NCI-H226 (cell line): ENCODE measurements around the gene MAPKAP1.
"Not testable (repeated sequence)": the region's sequence is repeated elsewhere in the genome, so short reads cannot be mapped to it uniquely, and the experiment has no call there.

Experiments
- DNase-seq: peaks from one replicate; pipeline ENCODE4 v3.0.0-alpha.2; 2015

MAPKAP1 gene

DNA sequence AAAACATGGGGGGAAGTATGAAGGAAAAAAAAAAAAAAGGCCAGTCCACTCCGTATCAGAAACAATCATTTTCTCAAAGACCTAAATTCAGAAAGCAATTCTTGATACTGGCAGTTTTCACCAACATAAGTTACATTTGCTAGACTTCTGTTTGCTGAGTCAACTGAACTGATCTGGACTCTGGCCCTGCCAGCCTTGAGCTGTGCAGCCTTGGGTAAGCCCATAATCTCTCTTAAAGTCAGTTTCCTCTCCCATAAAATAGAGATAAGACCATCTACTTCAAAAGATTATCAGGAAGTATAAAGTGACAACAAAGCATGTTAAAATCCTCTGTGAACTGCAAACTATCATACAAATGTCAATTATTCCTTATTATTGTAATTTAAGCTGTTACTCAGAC is 106.8 kb downstream of the MAPKAP1 start:
- no peak for DNase-seq

DNA sequence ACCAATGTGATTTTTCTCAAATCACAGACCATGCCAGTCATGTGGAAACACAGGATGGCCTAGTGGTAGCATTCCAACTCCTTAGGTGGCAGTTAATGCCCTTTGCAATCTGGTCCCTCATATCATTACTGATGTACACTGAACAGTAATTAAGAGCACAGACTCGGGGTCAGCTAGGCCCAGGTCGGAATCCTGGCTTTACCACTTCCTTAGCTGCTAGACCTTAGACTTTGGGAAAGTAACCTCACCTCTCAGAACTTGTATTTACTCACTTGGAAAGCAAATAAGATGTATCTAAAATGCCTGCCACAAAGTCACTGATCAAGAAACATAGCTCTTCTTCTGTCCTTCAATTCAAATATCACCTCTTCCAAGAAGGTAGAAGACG is 112.8 kb downstream of the MAPKAP1 start:
- DNase-seq = no peak

DNA sequence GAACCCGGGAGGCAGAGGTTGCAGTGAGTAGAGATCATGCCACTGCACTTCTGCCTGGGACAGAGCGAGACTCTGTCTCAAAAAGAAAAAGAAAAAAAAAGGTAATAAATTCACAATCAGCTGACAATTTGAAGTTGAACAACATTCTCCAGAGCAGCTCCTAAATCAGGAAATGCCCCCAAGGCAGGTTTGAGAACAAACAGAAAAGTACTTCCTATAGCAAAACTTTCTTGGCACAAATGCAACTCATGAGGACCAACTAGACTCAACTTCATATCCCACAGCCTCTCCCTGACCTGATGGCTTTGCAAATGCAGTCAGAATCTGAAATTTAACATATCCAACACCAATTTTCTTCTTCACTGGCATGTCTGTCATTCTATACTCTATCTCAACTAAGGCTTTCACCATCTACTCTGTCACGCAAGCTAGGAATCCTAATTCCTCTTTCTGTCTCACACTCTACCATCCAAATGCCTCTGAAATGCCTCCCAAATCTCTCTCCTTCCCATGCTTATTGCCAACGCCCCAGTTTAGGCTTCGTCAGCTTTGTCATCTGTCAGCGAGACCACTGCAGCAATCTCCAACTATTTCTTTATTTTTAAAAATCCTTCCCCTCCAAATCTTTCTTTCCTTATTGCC is 113.3 kb downstream of the MAPKAP1 start:
- no peak for DNase-seq

DNA sequence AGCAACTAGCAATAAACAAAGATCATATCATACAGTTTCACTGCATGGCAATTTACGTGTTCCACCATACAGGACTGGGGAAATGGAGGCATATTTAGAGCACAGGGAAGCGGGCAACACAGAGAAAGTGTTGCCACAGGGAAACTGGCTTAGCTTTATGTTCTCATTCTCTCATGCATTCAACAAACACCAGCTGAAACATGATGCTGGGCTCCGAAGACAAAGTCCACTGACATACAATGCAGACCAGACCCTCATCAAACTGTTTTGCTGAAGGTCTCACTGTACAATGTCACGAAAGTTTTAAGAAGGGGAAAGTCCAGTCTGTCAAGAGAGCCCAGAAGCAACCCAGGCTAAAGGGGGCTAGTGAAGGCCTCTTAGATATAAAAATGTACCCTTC is 115.1 kb downstream of the MAPKAP1 start:
- no peak for DNase-seq

DNA sequence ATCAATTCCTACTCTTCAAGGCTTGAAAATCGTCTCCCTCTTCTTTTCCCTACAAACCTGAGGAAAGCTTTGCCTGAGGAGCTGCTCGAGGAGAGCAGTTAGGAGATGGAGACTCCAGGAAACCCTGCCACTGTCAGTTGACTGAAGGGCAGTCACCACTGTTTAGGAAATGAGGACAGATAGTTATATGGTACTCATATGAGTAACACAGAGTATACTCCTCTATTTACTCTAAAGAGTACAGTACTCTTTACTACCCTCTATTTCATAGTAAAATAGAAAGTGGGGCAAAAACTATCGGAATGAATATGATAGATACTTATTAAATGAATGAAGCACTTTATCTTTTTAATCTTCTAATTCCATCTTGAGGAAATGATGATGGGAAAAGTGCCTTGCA is 115.8 kb downstream of the MAPKAP1 start:
- no peak for DNase-seq

DNA sequence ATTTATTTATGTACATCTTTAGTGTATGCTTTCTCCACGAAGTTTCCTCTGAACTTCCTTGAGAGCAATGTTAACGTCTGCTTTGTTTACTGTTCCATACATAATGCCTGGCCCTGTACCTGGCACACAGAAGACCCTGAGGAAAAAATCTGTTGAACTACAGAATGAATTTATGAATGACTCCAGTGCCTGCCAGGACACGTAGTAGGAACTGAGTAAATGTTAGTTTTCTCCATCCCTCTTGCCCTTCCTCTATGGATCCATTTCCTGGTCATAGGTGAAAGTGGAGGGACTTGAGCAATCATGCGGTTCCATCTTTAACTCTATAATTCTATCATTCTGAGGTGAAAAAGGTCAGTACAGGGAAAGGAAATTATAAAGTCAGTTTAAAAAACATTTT is 117.7 kb downstream of the MAPKAP1 start:
- no peak for DNase-seq

DNA sequence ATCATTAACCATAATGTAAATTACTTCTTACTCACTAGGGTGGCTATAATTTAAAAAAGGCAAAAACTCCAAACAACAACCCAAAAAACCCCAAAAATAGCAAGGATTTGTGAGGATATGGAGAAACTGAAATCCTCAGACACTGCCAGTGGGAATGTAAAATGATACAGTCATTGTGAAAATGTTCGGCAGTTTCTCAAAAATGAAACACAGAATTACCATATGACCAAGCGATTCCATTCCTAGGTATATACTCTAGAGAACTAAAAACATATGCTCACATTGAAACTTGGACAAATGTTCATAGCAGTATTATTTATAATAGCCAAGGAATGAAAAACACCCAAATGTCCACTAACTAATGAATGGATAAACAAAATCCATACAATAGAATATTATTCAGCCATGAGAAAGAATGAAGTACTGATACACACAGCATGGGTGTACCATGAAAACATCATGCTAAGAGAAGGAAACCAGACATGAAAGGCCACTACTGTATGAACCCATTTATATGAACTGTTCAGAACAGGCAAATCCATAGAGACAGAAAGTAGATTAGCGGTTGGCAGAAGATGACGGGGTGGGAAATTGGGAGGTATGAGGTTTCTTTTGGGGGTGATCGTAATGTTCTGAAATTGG is 119.1 kb downstream of the MAPKAP1 start:
- DNase-seq = no peak

DNA sequence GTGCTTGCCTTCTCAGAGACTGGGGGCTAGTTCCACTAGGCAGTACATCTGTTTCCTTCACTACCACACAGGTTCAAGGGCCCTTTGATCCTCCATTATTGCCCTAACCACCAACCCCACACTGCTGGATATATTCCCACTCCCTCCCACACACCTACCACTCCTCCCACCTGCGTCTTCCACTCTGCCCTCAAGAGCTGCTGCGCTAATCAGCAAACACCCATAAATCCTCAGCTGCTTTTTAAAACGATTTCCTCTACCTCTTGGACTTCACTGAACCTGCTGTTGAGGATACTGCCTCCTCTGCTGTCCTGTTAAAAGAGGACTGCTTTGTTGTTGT is 120.9 kb downstream of the MAPKAP1 start:
- no peak for DNase-seq

DNA sequence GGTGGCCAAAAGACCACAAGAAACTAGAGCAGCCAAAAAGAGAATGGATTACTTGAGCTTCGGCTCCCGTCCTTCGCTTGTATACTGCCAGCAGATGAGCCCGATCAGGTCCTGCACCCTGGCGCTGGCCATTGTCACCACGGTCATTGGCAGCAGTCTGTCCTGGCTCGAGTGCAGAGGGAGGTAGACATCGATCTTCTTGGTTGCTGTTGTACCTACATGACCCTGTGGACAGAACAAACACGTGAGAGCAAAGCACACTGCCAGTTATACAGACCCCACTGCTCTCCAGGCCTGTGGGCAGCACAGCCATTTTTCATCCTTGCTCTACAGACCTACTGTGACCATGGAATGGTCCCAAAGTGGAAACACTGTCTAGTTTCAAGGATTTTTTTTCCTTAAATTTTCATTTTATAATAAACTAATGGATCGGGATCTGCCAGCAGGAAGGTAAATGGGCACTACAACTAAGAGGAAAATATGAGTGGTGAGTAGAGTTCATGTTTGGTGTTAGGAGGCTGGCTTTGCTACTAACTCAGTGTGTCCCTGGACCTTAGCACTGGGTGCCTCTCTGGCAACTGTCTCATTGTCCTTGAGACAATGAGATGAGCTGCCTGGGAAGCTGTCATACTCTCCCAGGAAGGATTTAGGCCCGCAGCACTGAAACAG is 121.4 kb downstream of the MAPKAP1 start:
- DNase-seq = no peak

DNA sequence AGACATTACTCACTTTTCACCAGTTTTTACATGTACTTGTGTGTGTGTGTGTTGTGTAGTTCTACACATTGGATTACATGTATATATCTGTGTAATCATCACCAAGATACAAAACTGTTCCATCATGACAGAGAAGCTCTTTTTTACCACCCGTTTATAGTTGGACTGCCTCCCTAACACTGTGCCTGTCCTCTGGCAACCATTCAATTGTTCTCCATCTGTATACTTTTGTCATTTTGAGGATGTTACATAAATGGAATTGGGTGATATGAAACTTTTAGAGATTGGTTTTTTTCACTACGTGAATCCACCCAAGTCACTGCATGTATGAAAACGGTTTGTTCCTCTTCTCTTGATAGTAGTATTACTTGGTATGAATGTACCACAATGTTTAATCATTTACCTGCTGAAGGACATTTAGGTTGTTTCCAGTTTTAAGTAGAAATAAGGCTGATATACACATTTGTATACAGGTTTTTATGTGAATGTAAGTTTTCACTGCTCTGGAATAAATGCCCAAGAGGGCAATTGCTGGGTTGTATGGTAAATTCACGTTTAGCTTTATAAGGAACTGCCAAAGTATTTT is 126.2 kb downstream of the MAPKAP1 start:
- DNase-seq = no peak

DNA sequence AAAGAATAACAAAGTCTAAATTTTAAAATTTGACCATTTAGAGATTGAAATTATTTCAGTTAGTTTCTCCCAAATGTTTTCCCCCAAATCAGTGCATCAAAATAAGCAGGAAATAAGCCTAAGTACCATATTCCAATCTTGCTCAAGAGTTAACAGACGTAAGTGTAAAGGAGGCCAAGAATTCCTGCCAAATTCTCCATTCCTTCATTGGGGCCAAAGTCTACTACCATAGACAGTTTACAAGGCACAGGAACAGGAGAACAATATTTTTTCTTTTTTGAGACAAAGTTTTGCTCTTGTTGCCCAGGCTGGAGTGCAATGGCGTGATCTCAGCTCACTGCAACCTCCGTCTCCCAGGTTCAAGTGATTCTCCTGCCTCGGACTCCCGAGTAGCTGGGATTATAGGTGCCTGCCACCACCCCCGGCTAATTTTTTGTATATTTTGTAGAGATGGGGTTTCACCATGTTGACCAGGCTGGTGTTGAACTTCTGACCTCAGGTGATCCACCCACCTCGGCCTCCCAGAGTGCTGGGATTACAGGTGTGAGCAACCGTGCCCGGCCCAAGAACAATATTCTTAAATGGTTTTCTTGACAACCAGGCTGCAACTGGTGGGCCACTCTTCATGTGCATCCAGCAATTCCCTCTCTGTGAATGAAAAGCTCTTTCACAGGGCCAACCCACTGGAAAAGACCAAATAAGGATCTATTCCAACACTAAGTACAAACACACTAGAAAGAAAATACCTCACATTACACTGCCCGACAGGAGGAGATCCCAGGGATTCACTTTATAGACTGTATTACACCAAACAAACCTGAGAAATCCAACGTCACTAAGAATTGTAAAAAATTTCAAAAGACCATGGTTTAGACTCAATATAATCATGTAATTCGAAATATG is 127.7 kb downstream of the MAPKAP1 start:
- no peak for DNase-seq

DNA sequence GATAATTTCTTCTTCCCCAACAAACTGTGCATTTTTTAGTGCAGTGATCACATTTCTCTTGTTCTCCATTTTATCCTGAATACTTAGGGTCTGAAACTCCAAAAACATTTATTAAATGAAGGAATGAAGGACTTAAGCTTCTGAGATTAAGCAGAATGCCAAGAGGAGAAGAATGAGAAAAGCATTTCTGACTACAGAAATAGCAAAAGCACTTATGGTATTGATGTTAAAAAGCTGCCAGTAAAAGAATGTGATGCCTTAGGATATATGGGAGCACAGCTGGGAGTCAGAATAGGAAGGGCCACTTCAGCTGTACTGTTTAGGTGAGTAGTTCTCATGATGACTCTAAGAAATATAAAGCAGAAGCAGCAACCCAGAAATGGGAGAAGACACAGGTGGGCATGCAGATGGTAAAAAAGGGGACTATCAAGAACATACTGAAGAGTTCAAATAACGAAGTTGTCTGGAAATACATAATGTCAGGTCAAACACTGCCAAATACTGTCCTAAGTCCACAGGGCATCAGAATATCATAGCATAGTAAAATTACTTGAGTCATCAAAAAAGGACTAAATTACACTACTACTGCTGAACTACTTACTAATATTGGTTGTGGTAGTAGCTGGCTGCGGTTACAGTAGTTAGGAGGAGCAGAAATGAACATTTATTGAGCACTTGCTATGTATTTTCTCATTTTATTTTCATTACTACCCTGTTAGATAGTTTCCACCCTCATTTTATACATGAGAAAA is 132.7 kb downstream of the MAPKAP1 start:
- DNase-seq = no peak

DNA sequence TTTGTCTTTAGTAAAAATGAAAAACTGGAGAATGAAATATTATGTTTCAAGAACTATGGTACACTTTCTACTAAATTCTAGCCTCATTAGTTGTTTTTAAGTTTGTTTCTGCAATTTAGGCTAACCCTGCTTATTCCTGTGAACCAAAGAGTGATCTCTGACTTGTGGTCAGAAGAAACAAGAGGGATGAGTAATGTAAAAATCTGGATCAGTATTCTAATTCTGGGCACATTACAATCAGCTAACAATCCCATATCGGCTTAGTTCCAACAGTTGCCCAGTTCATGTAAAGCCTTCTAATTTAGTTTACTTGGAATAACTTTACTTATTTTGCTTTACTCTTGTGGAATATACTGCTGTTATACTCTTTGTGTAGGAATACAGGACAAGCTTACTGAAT is 134.5 kb downstream of the MAPKAP1 start:
- not testable (repeated sequence) for DNase-seq

DNA sequence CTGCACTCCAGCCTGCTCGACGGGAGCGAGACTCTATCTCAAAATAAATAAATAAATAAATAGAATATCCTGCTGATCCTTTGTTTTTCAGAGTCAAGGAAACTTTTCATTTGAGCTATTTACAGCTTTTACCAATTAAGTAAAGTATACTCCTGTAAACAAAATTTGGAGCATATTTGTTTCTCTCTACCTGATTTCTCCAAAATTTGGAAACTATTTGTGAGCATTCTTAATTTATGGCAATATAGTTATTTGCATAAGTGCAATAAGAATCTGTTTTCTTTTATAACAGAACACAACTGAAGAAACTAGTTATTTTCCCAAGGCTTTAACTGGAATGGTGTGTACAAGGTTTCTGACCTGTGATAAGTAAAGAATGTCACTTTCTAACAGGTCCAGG is 135.2 kb downstream of the MAPKAP1 start:
- DNase-seq = not testable (repeated sequence)

DNA sequence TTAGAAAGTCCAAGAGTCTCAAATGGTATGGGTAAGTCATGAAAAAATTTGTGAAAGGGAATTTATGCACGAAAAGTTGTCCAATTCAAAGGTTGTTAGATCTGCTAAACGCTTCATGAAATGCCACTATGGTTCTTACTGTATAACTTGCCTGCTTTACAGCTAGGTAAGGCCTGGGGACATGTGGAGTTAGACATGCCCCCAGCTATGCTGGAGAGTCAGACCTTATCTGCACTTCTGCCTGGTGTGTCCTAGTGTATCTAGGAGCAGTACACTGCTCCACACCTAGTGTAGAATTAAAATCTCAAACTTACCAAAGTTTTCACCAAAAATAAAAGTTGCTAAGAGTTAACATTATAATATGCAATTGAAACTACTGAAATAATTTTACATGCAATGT is 136.8 kb downstream of the MAPKAP1 start:
- no peak for DNase-seq

DNA sequence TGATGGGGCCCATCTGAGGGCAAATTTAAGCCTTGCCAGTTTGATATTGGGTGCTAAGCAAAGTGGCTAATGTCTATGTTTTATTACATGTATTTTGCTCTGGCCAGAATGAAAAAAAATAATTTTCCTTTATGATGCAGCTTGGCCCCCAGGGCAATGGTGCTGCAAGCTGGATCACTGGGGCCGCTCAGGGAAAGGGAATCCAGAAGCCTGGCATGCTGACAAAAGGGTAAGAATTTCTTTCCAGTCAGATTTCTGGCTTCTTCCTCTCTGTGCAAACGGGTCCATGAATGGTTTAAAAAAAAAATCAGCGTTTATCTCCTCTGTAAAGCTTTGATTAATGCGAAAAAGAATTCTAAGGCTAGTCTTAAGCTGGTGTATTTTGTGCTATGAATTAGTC is 138.4 kb downstream of the MAPKAP1 start:
- peak; percentile 59 for DNase-seq

DNA sequence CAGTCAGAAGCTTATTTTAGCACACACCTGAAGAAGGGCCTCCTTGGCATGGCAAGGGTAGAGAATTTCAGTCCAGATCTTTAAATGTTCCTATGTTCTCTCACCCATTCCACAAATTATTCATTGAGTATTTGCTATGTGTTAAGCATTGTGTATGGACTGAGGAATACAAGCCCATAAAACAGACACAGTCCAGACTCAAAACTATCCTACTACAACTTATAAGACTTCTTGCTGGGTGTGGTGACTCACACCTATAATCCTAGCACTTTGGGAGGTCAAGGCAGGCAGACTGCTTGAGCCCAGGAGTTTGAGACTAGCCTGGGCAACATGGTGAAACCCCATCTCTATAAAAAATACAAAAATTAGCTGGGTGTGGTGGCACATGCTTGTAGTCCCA is 141.0 kb downstream of the MAPKAP1 start:
- not testable (repeated sequence) for DNase-seq

DNA sequence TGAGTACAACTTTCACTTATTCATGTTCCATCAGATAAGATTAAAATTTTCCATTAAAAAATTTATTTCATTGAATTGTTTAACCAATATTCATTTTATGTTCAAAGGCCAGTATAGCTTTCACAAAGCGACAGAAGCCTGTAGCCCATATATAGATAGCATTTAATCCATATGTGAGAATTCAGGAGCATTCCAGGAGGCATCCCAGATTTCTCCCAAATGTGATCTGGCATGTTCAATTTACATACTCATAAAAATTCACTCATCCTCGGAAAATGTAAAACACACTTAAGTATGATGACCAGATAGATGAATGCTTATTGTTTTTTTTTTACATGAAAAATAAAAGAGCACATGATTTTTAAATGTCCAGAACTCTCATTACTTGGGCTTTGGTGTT is 141.9 kb downstream of the MAPKAP1 start:
- DNase-seq = no peak

DNA sequence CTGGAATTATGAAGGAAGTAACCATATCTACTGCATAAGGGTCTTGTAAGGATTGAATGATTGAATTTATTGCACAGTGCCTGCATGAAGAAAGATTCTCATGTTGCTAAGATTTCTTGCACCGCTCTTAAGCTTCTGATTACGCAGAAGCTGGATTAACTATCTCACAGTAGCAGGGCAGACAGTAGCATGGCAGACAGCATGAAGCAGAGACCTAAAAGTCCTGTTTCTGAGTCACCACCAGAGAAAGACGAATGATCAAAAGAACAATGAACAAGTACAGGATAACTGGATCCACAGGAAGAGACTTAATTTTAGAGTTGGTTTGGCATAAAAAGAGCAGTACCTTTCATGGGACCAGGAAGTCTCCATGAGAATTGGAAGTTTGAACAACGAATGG is 142.4 kb downstream of the MAPKAP1 start:
- no peak for DNase-seq

DNA sequence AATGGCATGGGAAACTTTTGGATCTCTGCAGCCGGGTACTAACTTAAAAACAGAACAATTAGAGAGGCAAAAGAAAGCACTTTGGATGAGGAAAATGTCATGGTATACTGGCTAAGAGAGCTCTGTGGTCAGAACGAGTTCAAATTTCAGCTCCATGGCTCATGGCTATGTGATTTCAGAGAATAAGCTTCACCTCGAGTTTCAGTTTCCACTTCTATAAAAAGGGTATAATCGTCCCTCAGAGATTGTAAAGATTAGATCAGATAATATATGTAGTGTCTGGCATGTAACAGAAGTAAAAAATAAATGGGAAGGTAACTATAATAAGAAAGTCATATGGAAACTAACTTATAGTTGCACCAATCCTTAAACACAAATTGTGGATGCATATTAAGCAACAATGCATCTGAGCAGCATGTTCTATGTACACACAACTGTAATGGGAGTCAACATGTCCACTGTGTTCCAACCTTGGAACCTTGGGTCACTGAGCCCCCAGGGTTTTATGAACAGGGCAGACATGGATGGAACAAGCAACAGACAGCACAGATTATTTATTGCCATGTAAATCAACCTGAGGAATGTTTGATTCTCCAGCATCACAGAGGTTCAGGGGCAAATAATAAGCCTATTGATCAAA is 145.4 kb downstream of the MAPKAP1 start:
- no peak for DNase-seq

DNA sequence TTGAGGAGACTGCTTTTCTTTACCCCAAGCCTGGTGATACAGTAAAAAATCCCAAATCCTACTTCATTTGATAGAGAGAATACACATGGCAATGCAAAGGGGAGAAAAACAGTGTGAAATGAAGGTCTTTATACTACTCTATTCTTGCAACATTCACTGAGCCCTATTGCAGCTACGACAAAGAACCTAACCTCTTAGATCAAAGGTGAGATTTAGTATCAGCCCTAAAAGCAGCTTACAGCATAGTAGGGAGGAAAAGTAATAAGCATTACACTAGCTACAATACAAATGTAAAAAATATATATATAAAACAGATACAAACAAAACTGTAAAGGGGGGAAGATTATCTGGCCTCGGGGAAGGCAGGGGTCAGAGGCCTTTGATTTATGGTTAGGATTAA is 147.1 kb downstream of the MAPKAP1 start:
- no peak for DNase-seq

DNA sequence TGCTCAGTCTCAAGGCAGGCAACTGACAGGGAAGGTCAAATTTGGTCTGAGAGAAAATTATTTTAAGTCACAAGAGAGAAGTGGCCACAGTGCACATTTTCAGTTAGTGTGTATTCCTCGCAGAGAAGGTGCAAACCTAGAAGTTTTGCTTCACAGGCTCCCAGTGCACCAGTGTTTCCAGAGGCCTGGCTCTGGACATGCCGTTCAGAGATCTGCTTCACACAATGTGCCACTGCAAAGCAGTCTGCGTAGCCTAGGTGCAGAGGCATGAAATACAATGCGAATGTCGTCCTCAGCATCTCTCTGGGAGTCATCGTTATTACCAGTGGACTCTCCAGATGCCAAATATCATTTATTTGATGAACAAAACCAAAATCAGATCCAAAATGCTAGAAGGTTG is 147.8 kb downstream of the MAPKAP1 start:
- DNase-seq = no peak
